Epidermal melanocyte (primary cell): ENCODE measurements around the gene TOR2A.

Experiments
- DNase-seq: peaks from one replicate; pipeline ENCODE4 v3.0.0; 2011; ENCODE audit warnings: low spot score; ENCODE audit not compliant: insufficient read length

The TOR2A gene

DNA sequence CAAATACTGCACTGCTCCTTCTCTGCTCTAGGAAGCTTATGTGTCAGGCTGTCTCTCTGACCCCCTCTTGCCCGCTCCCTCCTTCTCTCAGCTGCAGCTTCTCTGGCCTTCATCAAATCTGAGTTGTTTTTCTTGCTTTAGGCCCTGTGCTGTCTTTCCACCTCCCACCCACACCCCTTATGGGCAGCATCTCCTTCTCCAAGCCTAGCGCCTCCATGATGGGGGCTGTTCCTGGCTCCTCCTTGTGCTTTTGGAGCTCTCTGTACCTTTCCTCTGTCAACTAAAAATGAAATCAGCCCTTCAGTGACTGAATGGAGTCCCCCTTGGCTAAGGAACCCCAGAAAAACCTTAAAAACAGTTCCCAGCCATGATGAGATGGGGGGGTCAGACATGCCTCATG is 35.0 kb downstream of the TOR2A start:
- DNase-seq, result no peak

DNA sequence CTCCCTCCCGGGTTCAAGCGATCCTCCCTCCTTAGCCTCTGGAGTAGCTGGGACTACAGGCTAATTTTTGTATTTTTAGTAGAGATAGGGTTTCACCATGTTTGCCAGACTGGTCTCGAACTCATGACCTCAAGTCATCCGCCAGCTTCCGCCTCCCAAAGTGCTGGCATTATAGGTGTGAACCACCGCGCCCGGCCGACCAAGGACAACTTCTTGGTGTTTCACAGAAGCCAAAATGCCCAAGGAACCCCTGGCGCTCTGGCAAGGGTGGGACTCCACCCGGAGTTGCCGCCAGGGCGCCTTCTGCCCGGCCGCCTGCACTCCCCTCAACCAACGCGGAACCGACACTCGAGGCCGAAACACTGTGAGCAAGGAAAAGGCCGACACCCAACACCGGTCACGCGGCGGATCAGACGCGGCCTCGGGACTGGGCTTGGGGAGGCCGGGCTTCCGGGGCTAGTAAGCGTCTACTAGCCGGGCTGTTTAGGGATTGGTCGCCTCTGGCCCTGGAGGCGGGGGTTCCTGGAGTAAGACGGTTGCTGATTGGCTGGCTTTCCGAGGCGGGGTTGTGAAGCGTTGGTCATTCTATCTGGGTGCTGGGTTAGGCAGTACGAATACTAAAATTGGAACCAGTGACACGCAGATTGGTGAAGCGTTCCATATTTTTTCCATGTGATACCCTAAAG is 36.0 kb downstream of the TOR2A start:
- peak; percentile 96 for DNase-seq

DNA sequence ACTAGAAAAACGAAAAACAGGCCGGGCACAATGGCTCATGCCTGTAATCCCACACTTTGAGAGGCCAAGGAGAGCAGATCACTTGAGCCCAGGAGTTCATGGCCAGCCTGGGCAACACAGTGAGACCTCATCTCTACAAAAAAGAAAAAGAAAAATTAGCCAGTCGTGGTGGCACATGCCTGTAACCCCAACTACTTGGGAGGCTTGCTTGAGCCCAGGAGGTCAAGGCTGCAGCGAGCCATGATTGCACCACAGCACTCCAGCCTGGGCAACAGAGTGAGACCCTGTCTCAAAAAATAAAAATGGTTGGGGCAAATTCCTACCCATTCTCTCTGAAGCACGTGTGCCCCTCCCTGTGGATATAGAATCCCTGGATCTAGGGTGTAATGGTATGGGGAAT is 36.7 kb downstream of the TOR2A start:
- DNase-seq, result no peak

DNA sequence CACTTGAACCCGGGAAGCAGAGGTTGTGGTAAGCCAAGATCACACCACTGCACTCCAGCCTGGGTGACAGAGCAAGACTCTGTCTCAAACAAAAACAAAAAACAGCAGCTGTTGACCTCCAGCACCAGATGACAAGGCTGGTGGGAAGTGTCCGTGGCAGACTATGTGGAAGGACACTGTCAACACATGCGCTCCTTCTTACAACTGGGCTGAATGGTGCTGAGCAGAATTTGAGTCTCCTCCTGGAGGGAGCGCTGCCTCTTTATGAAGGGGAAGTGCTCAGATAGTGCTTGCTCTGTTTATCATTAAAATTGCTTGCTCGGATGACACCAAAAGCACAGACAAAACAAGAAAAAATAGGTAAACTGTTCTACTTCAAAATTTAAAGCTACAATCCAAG is 37.5 kb downstream of the TOR2A start:
- no peak for DNase-seq

DNA sequence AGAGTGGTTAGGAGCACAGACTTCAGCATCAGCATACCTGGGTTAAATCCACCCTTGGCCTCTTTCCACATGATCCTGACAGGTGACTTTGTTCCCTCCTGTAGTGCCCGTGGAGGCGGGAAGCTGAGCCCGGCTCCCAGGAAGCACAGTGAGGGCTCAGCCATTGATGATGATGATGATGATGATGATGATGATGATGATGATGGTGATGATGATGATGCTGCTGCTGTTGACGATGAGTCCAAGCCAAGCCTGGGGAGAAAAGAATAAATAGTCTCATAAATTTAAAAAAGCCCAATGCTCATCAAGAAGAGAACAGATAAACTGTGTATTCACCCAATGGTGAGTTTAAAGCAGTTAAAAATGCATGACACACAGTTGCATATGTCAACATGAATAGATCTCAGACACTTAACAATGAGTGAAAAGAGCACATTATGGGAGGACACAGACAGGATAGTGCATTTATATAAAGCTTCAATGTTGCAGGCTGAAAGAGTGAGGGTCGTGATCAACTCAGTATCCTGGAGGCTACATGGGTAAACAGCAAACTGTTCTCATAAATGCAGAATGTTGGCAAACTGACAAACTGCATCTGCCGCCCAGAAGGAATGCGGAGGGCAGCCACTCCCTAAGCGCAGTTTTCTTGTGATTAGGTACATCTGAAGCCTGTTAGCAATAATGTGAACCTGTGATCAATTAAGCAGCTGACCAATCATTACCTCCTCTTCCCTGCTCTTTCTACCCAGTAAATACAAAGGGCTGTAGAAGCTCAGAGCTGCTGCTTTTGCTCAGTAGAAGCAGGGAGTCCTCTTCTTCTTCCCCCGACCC is 40.0 kb downstream of the TOR2A start:
- DNase-seq, result no peak

DNA sequence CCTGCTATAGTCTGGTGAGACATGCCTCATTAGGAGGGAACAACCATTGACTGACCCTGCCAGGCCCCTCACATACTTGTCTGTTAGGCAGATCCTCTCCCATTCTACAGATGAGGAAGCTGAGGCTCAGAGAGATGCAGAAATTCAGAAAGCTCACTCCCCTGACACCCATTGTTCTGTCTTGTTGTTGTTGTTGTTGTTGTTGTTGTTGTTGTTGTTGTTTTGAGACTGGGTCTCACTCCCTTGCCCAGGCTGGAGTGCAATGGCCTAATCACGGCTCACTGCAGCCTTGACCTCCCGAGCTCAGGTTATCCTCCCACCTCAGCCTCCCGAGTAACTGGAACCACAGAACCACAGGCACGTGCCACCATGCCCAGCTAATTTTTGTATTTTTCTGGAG is 41.4 kb downstream of the TOR2A start:
- no peak for DNase-seq

DNA sequence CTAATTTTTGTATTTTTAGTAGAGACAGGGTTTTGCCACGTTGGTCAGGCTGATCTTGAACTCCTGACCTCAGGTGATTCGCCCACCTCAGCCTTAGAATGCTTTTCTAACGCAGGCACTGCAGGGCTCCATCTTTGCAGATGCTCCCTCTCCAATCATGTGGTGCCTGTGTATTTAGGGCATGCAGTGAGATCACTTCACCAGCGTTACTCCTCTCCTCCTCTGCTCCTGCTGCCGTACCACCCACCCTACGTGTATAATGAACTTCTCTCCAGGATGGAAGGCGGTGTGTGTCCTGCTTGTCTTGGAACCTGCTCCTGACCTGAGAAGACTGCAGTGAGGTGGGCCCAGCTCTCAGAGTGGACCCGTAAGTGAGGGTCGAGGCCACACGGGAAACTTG is 42.0 kb downstream of the TOR2A start:
- DNase-seq, result no peak

DNA sequence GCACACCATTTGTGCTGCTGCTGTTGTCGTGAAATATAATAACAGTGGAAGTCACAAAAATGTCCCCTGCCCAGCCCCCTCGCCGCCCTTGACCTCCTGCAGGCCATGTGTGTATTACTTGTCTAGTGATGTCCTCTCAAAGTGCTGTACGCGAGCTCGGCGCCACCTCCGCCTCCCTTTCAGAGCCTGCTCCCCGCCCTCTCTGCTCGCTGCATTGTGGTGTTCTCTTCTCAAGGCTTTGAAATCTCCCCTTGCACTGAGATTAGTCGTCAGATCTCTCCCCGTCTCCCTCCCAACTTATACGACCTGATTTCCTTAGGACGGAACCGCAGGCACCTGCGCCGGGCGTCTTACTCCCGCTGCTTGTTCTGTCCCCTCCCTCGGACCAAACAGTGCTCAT is 43.0 kb downstream of the TOR2A start:
- no peak for DNase-seq

DNA sequence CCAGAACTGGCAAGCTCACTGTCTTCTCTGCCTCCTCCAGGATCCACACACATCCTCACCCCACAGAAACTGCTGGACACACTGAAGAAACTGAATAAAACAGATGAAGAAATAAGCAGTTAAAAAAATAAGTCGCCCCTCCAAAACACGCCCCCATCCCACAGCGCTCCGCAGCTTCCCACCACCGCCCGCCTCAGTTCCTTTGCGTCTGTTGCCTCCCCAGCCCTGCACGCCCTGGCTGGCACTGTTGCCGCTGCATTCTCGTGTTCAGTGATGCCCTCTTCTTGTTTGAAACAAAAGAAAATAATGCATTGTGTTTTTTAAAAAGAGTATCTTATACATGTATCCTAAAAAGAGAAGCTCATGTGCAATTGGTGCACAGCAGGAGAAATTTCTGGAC is 44.4 kb downstream of the TOR2A start:
- no peak for DNase-seq

DNA sequence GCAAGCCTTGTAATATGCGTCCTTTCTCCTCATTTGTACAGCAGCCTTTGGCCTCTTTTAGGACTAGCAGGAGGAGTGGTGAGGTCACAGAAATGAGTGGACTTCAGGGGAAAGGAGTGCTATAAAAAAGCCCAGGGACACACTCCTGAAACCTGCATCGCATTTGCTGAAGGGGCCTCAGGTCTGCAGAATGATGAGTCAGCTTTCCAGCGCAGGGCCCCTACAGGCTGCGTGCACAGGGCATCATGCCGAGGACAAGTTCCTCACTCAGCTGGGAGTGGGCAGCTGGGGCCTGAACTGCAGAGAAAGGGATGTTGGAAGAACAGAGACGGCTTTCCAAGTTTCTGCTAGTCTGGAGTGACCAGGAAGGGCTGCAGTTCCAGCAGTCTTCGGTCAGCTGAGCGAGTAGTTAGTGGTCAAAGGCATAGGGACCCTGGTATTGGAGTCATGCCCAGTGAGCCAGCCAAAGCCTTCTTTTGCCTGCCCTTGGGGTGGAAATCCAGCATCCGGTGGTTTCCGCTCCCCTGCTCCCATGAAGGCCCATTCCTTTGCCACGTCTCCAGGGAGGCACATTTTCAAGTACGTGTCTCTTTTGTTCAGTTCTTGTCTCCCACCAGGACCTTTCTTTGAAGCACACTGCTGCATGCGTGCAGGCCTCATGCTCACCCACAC is 45.6 kb downstream of the TOR2A start:
- DNase-seq, result peak; percentile 52

DNA sequence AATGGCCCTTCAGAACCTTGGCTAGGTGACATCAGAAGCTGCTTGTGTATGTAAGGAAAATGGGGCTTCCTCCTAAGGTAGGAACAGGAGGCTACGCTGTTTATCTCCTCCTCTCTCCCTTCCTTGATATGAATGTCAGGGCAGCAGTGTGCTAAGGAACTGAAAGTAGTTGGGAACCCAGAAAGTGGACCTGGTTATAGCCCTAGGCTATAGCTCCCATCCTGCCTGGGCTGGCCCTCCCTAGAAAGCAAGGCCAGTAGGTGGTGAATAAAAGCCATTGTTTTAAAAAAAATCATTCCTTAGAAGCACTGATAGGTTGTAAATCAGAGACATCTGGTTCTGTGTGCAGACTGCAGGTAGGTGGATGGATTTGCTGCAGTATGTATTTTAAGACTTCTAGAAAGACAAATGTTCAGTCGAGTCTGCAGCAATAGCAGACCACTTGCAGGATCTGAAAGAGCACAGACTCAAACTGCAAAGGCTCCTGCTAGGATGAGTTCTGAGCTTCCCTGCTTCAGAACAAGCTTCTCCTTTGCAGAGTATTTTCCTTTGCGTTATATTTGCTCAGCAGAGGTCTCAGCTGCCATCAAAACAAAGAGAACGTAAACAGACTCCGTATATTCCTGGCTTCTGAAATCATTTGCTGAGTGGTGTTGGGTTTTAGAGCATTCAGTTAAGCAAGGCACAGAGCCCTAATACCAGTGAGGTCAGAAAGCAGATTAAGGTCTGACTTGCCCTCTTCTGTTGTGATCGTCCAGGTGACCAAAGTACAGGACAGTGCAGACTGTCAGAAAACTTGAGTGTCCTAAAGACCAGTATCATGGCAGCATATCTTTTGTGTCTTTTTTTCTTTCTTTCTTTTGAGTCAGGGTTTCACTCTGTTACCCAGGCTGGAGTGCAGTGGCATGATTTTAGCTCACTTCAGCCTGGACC is 48.4 kb downstream of the TOR2A start:
- DNase-seq, result no peak

DNA sequence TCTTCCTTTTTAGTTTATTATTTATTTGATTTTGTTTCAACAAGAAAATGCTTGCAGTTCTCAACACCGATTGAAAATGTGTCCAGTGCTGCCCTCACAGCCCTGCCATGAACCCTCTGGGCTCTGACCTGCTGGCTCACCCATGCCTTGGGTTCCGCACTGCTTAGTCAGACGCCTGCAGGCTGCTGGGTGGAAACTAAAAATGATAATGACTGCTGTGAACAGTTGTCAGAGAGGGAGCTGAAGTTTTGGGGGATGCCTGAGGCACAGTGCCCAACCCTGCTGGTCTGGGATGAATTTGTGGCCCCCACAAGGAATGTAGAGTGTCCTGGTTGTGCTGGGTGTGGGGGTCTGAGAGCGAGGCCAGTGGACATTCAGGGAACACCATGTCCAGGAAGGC is 50.5 kb downstream of the TOR2A start:
- DNase-seq, result no peak

DNA sequence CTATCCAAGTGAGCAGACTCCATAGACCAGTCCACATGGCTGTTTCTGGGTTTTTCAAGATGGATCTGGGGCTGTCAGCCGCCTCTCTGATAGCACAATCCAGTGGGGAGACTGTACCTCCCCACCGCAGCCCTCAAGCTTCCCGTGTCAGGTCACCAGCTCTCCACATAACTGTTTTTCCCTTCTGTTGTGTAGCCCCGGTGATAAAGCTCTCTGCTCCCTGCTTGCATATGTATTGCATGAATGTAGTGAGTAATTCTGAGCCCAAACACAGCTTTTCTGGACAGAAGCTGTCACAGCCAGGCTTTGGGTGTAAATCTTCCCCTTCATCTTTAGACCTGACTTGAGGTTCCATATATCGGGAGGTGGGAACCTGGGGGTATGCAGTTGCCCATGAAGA is 51.4 kb downstream of the TOR2A start:
- no peak for DNase-seq

DNA sequence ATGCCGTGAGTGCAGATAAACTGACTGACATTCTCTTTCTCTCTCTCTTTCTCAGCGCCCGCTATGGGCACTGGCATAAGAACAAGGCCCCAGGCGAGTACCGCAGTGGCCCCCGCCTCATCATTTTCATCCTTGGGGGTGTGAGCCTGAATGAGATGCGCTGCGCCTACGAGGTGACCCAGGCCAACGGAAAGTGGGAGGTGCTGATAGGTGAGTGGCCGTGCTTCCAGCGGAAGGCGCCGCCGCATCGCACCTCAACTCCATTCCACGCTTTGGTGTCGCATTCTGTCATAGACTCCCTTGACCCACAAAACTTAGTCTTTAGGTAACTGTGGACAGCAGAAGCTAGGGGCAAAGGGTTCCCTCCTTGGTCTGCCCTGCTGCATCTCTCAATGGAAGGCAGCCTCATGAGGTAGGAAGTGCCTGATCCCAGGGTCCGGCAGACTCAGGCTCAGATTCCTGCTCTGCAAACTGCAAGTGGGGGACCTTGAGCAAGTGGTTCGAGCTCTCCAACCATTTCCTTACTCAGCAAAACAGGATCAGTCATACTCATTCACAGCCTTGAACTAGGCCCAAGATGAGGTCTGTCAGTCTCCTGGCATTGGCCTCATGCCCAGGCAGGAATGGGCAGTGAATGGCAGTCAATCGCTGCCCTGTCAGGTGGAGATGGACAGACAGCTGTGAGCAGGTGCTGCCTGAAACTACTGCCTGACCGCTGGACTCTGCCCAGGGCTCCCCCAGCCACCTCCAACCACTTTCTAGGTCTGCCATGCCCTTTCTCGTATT is 52.5 kb downstream of the TOR2A start:
- DNase-seq, result no peak
